ENCODE data around the gene NR2C2. TPM values are rescaled to one million over a fixed set of nuclear protein-coding genes. Genes with fewer than 3 reads are reported as not detected.

The NR2C2 gene
- polyA plus RNA-seq, 1 donor, result 66.5 TPM

GRCh38 chr3:14920536-14920935 lies 26.8 kb upstream of the NR2C2 start:
- DNase-seq, result no peak

- DNase-seq, result peak; percentile 80
Observed at GRCh38 chr3:14921034-14921616, 26.3 kb upstream of the NR2C2 start.

- no peak for DNase-seq
Observed at GRCh38 chr3:14921811-14922705, 25.3 kb upstream of the NR2C2 start.

- DNase-seq, result no peak
Observed at GRCh38 chr3:14922863-14923262, 24.5 kb upstream of the NR2C2 start.

- no peak for DNase-seq
Observed at GRCh38 chr3:14923476-14923875, 23.9 kb upstream of the NR2C2 start.

GRCh38 chr3:14925729-14926591 lies 21.4 kb upstream of the NR2C2 start:
- peak; percentile 73 for DNase-seq

- DNase-seq, result no peak
Observed at GRCh38 chr3:14926592-14926991, 20.8 kb upstream of the NR2C2 start.

GRCh38 chr3:14927308-14927707 lies 20.1 kb upstream of the NR2C2 start:
- DNase-seq, result no peak

GRCh38 chr3:14929310-14930074 lies 17.9 kb upstream of the NR2C2 start:
- DNase-seq, result no peak

GRCh38 chr3:14933820-14934425 lies 13.5 kb upstream of the NR2C2 start:
- no peak for DNase-seq

GRCh38 chr3:14935592-14936345 lies 11.6 kb upstream of the NR2C2 start:
- DNase-seq, result no peak

GRCh38 chr3:14938954-14939353 lies 8.4 kb upstream of the NR2C2 start:
- no peak for DNase-seq

- DNase-seq, result no peak
Observed at GRCh38 chr3:14941871-14942270, 5.5 kb upstream of the NR2C2 start.

GRCh38 chr3:14943042-14943441 lies 4.3 kb upstream of the NR2C2 start:
- peak; percentile 36 for DNase-seq

GRCh38 chr3:14946236-14946635 lies 1.1 kb upstream of the NR2C2 start:
- no peak for DNase-seq

- DNase-seq, result no peak
Observed at GRCh38 chr3:14946739-14947099, 664 bp upstream of the NR2C2 start.

- peak; percentile 96 for DNase-seq
Observed at GRCh38 chr3:14947886-14948608, 664 bp downstream of the NR2C2 start.

- DNase-seq, result no peak
Observed at GRCh38 chr3:14948609-14949038, 1.2 kb downstream of the NR2C2 start.

GRCh38 chr3:14949126-14949525 lies 1.7 kb downstream of the NR2C2 start:
- DNase-seq, result no peak

GRCh38 chr3:14950274-14950673 lies 2.9 kb downstream of the NR2C2 start:
- DNase-seq, result no peak

All from left kidney (tissue), 2 donors.